Endothelial cell of umbilical vein (primary cell): Measurements from ENCODE around the gene CCDC7. TPM values are rescaled to one million over a fixed set of nuclear protein-coding genes. Genes with fewer than 3 reads are reported as not detected.
"Not testable (repeated sequence)": the region's sequence is repeated elsewhere in the genome, so short reads cannot be mapped to it uniquely, and the experiment has no call there.

ENCODE experiments used
- BruUV-seq: library from RNA; stranded (reverse); fragments of 400-500 nt; replicated peaks from 2 replicates; lab custom pipeline; 2021; lab: Mats Ljungman, UMichigan
- CTCF ChIA-PET: fragments of 300-600, 350-600 bp; sonication (Branson Sonifier 250); formaldehyde crosslinking; loops from one replicate; lab custom pipeline; 2021; ENCODE audit warnings: antibody characterized with exemption, inconsistent platforms; lab: Charles Lee
- POLR2A ChIA-PET: fragments of 300-600, 350-600 bp; sonication (Branson Sonifier 250); formaldehyde crosslinking; loops from one replicate; lab custom pipeline; 2021; ENCODE audit warnings: antibody characterized with exemption, inconsistent platforms; lab: Charles Lee
- DNase-seq: peaks from one replicate; pipeline ENCODE4 v3.0.0-alpha.2; 2011; ENCODE audit warnings: low read depth, low spot score
- FAIRE-seq: peaks from 2 replicates; lab custom pipeline; 2011; peaks lifted over from hg19 to GRCh38; lab: Jason Lieb, UNC
- H2AFZ ChIP-seq: 2 replicates; pipeline ENCODE4 v1.6.0; 2012; ENCODE audit warnings: low read depth, low read length, control low read depth, inconsistent platforms
- H3K27ac ChIP-seq: 2 replicates; pipeline ENCODE4 v1.5.1; 2011; ENCODE audit warnings: low read depth, mild to moderate bottlenecking, control low read depth, low read length, moderate library complexity; ENCODE audit not compliant: insufficient read depth
- H3K27me3 ChIP-seq, 2 experiments: 2 replicates each; pipeline versions ENCODE4 v1.6.0 to v1.6.1; 2011; ENCODE audit warnings: low read length in 2 of 2, mixed read lengths in 1 of 2; ENCODE audit not compliant: control insufficient read depth in 2 of 2, insufficient read depth in 2 of 2
- H3K36me3 ChIP-seq, 2 experiments: 2 replicates in 1 of 2; 3 replicates in 1 of 2; pipeline ENCODE4 v1.5.1; 2011; ENCODE audit warnings: low read length in 2 of 2, mild to moderate bottlenecking in 1 of 2, moderate library complexity in 1 of 2; ENCODE audit not compliant: control insufficient read depth in 2 of 2, insufficient read depth in 2 of 2; ENCODE audit errors: extremely low read depth in 1 of 2
- H3K4me1 ChIP-seq: 3 replicates; pipeline ENCODE4 v1.5.1; 2011; ENCODE audit warnings: mild to moderate bottlenecking, low read length; ENCODE audit not compliant: control insufficient read depth, insufficient read depth; ENCODE audit errors: extremely low read depth
- H3K4me2 ChIP-seq: 2 replicates; pipeline ENCODE4 v1.6.1; 2011; ENCODE audit warnings: low read length, control low read depth, mixed read lengths; ENCODE audit not compliant: insufficient read depth
- H3K4me3 ChIP-seq, 3 experiments: fragments of 200-600 bp in 1 of 3; sonication (generic), shearing (Covaris generic) in 1 of 3; replicated peaks in 1 of 3; 2 replicates each; pipeline ENCODE4 v1.5.1; 2011 to 2016; ENCODE audit warnings: control low read depth in 3 of 3, low read length in 3 of 3, mild to moderate bottlenecking in 2 of 3, inconsistent platforms in 1 of 3, low read depth in 1 of 3, moderate library complexity in 1 of 3; ENCODE audit not compliant: insufficient read depth in 1 of 3
- H3K79me2 ChIP-seq: 2 replicates; pipeline ENCODE4 v1.6.0; 2012; ENCODE audit warnings: low read length, inconsistent platforms; ENCODE audit not compliant: control insufficient read depth, insufficient read depth
- H3K9ac ChIP-seq: replicated peaks from 2 replicates; pipeline ENCODE3; 2011; ENCODE audit warnings: low read length, control low read depth; ENCODE audit not compliant: insufficient read depth; ENCODE audit errors: extremely low read depth
- H3K9me1 ChIP-seq: replicated peaks from 3 replicates; pipeline ENCODE4 v1.6.0; 2011; ENCODE audit warnings: mild to moderate bottlenecking, low read length; ENCODE audit not compliant: control insufficient read depth, insufficient read depth; ENCODE audit errors: extremely low read depth
- H3K9me3 ChIP-seq: replicated peaks from 2 replicates; pipeline ENCODE4 v1.5.1; 2012; ENCODE audit warnings: low read length, inconsistent platforms; ENCODE audit not compliant: control insufficient read depth, insufficient read depth
- H4K20me1 ChIP-seq: replicated peaks from 2 replicates; pipeline ENCODE3; 2011; ENCODE audit warnings: mild to moderate bottlenecking, low read length; ENCODE audit not compliant: control insufficient read depth, insufficient read depth; ENCODE audit errors: extremely low read depth
- CTCF ChIP-seq, 2 donors: IDR thresholded peaks; 1 replicate in 1 of 2; 2 replicates in 1 of 2; pipeline ENCODE4 v1.5.1; 2011; ENCODE audit warnings: low read length in 2 of 2, mild to moderate bottlenecking in 2 of 2, moderate library complexity in 2 of 2, control low read depth in 1 of 2, inconsistent platforms in 1 of 2, low read depth in 1 of 2; ENCODE audit not compliant: insufficient read depth in 1 of 2; ENCODE audit errors: extremely low read depth in 1 of 2
- EZH2 ChIP-seq: IDR thresholded peaks from 2 replicates; pipeline ENCODE4 v1.6.1; 2012; ENCODE audit warnings: borderline replicate concordance, low read depth, mild to moderate bottlenecking, moderate library complexity, low read length, inconsistent platforms; ENCODE audit not compliant: severe bottlenecking
- FOS ChIP-seq: IDR thresholded peaks from 2 replicates; pipeline ENCODE4 v1.6.1; 2011; ENCODE audit warnings: mild to moderate bottlenecking, low read length, moderate library complexity, borderline replicate concordance; ENCODE audit not compliant: insufficient read depth
- GATA2 ChIP-seq: IDR thresholded peaks from 2 replicates; pipeline ENCODE4 v1.7.0; 2011; ENCODE audit warnings: low read depth, mild to moderate bottlenecking, moderate library complexity, mixed read lengths, low read length; ENCODE audit not compliant: insufficient read length, insufficient read depth
- JUN ChIP-seq: IDR thresholded peaks from 2 replicates; pipeline ENCODE4 v1.6.1; 2011; ENCODE audit warnings: borderline replicate concordance, low read depth; ENCODE audit not compliant: insufficient read length, insufficient read depth
- MAX ChIP-seq: IDR thresholded peaks from 2 replicates; pipeline ENCODE4 v1.6.1; 2011; ENCODE audit not compliant: insufficient read depth, insufficient read length
- MYC ChIP-seq: IDR thresholded peaks from one replicate; pipeline ENCODE4 v1.6.1; 2011; ENCODE audit warnings: mild to moderate bottlenecking, low read depth, low read length
- POLR2AphosphoS5 ChIP-seq: IDR thresholded peaks from 2 replicates; pipeline ENCODE4 v1.6.1; 2012; ENCODE audit warnings: low read depth, mild to moderate bottlenecking, control low read depth, low read length, moderate library complexity; ENCODE audit not compliant: insufficient read depth
- dilution Hi-C: fragments of 300-500 bp; cut with MboI; formaldehyde crosslinking; loops from one replicate; pipeline ENCODE4 v1.15.0; 2019; ENCODE audit warnings: low sequenced_read_pairs; ENCODE audit not compliant: extremely low pct_ligation_motif_present
- intact Hi-C: fragments of 100-400 bp; cut with micrococcal nuclease; formaldehyde crosslinking; loops from one replicate; pipeline ENCODE4 v1.10.0; 2022
- polyA plus RNA-seq, 4 experiments: library from polyadenylated mRNA; depleted of rRNA in 3 of 4; stranded (reverse) in 3 of 4; unstranded in 1 of 4; fragments of >200 nt; gene quantifications; 2 replicates each; pipeline versions ENCODE4 v1.2.1 to v1.2.3, GENCODE V29; 2011 to 2012; ENCODE audit warnings: missing spikeins in 1 of 4
- total RNA-seq: library from RNA; stranded (reverse); gene quantifications from 2 replicates; pipeline ENCODE4 v1.2.3, GENCODE V29; 2021

The CCDC7 gene
- total and polyA plus RNA-seq, 2 donors (not counting 3 experiments of a cell fraction or from before 2014, with no cell fraction given), result 0.35 to 8.2 TPM

- no peaks in the 10 kb centered on the region for H3K9me1 ChIP-seq
- no peaks in the 10 kb centered on the region for H3K4me1 ChIP-seq
- BruUV-seq, result no TSS peak
- H3K9ac ChIP-seq, result no peak overlapping the region
- intact Hi-C loops (no loop called here), dilution Hi-C loops (no loop called here)
- CTCF ChIA-PET, result no interaction called here
- peaks cover 2 to 6% of the 10 kb centered on the region in 2 experiments for H3K27me3 ChIP-seq
- no peak overlapping the region for H3K27ac ChIP-seq
- no peak overlapping the region for H3K4me3 ChIP-seq
- no peaks in the 10 kb centered on the region for H3K79me2 ChIP-seq
- H3K4me2 ChIP-seq, result no peak overlapping the region
- H3K9me3 ChIP-seq, result no peaks in the 10 kb centered on the region
- H4K20me1 ChIP-seq, result no peaks in the 10 kb centered on the region
- H3K36me3 ChIP-seq, result no peaks in the 10 kb centered on the region
- H2AFZ ChIP-seq, result no peak overlapping the region
- FAIRE-seq (no peak), DNase-seq (no peak)
- POLR2A ChIA-PET, result no interaction called here
- no peak for TF ChIP-seq EZH2
- no peak for TF ChIP-seq POLR2AphosphoS5
Observed at GRCh38 chr10:32646535-32646934, 200.6 kb downstream of the CCDC7 start.

- no peak for TF ChIP-seq JUN
- TF ChIP-seq FOS, result no peak
- TF ChIP-seq POLR2AphosphoS5, result no peak
- TF ChIP-seq CTCF (IDR thresholded peaks at IDR 0.05; ENCODE audit: extremely low read depth in 1 of 2, insufficient read depth in 1 of 2, low read depth in 1 of 2, low read length in 2 of 2), result no peak
- no peak for TF ChIP-seq MYC
- no peak for TF ChIP-seq GATA2
- no peak for TF ChIP-seq MAX
- H3K79me2 ChIP-seq, result no peaks in the 10 kb centered on the region
- H3K9me3 ChIP-seq, result no peaks in the 10 kb centered on the region
- BruUV-seq, result no TSS peak
- H2AFZ ChIP-seq, result no peak overlapping the region
- intact Hi-C loops, result no loop called here
- H4K20me1 ChIP-seq, result no peaks in the 10 kb centered on the region
- no peak overlapping the region for H3K4me2 ChIP-seq
- H3K4me1 ChIP-seq, result no peaks in the 10 kb centered on the region
- FAIRE-seq (no peak), DNase-seq (no peak)
- no peaks in the 10 kb centered on the region for H3K36me3 ChIP-seq
- H3K27me3 ChIP-seq, result peaks cover 4 to 11% of the 10 kb centered on the region in 2 experiments
- no peak overlapping the region for H3K9ac ChIP-seq
- no peak overlapping the region for H3K4me3 ChIP-seq
- ChIA-PET POLR2A (no interaction called here), CTCF (no interaction called here)
- no peak overlapping the region for H3K27ac ChIP-seq
- dilution Hi-C loops, result no loop called here
- H3K9me1 ChIP-seq, result no peaks in the 10 kb centered on the region
Observed at GRCh38 chr10:32650246-32650655, 204.3 kb downstream of the CCDC7 start.

- intact Hi-C loops, DNase-seq, H3K36me3 ChIP-seq, CTCF ChIA-PET, H3K9ac ChIP-seq, H4K20me1 ChIP-seq, H3K9me1 ChIP-seq, BruUV-seq, H3K9me3 ChIP-seq, dilution Hi-C loops, POLR2A ChIA-PET, H3K4me1 ChIP-seq, H3K4me3 ChIP-seq, H3K27me3 ChIP-seq, FAIRE-seq, H3K27ac ChIP-seq, H2AFZ ChIP-seq, H3K4me2 ChIP-seq, H3K79me2 ChIP-seq: not testable (repeated sequence)
Observed at GRCh38 chr10:32657430-32657829, 211.5 kb downstream of the CCDC7 start.
